Peyer's patch (tissue), 4 donors: Measurements from ENCODE around the gene DDX28.

ENCODE experiments used
- POLR2A ChIP-seq, 2 donors: fragments of 450-650 bp; IDR thresholded peaks; one replicate each; pipeline ENCODE4 v1.5.1; 2017; ENCODE audit warnings: antibody characterized with exemption in 2 of 2, mild to moderate bottlenecking in 2 of 2, moderate library complexity in 2 of 2
- TF ChIP-seq, protein P1 (sequence below), 6 experiments: fragments of 450-650 bp in 4 of 6; fragments of 200-600 bp in 2 of 6; sonication (generic) in 1 of 6; IDR thresholded peaks; one replicate each; pipeline ENCODE4 v1.5.1; 2017 to 2019; ENCODE audit warnings: antibody characterized with exemption in 6 of 6, mild to moderate bottlenecking in 3 of 6, moderate library complexity in 1 of 6

DNA sequence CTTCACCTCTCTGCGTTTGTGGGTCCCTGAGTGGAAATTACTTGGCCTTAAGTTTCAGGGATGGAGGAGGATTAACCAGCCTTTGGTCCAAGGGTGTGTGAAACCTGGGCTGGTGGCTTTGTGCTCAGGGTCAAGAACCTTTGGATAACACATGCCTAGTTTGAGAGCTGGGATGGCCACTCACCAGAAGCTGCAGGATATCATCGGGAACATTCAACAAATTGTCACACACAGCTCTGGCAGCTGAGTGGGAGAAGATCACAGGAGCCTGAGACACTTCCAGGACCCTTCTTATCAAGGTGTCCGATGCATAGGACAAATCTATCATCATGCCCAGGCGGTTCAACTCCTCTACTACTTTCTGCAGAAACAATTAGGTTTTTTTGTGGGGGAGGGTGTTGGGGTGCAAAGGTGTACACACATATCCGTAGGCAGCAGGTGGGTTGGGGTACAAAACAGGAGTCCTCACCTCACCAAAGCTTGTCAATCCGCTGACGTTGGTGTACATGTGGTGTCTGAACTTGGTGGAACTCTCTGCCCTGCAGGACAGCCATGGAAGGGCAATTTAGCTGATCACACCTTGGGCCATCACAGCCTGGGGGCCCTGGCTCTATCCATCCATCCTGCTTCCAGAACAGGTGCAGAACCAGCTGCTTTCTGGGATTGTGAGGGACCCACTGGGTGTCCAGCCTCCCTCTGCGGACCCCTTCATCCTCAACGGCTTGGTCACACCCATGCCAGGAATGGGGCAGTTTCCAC lies 45.4 kb downstream of the DDX28 start:
- TF ChIP-seq, protein P1, sequence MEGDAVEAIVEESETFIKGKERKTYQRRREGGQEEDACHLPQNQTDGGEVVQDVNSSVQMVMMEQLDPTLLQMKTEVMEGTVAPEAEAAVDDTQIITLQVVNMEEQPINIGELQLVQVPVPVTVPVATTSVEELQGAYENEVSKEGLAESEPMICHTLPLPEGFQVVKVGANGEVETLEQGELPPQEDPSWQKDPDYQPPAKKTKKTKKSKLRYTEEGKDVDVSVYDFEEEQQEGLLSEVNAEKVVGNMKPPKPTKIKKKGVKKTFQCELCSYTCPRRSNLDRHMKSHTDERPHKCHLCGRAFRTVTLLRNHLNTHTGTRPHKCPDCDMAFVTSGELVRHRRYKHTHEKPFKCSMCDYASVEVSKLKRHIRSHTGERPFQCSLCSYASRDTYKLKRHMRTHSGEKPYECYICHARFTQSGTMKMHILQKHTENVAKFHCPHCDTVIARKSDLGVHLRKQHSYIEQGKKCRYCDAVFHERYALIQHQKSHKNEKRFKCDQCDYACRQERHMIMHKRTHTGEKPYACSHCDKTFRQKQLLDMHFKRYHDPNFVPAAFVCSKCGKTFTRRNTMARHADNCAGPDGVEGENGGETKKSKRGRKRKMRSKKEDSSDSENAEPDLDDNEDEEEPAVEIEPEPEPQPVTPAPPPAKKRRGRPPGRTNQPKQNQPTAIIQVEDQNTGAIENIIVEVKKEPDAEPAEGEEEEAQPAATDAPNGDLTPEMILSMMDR (IDR thresholded peaks at IDR 0.05), result no peak
- no peak for TF ChIP-seq POLR2A (IDR thresholded peaks at IDR 0.05)
